HCT116 (cell line): ENCODE results near the gene BEND6.

ENCODE experiments used
- EZH2 ChIP-seq: fragments of 200-600 bp; sonication (generic); IDR thresholded peaks from 2 replicates; pipeline ENCODE4 v1.6.1; 2017; ENCODE audit warnings: antibody characterized with exemption, mixed run types
- JUND ChIP-seq: IDR thresholded peaks from 2 replicates; pipeline ENCODE4 v1.6.1; 2012
- POLR2A ChIP-seq: IDR thresholded peaks from 2 replicates; pipeline ENCODE4 v1.7.0; 2011; ENCODE audit warnings: borderline replicate concordance; ENCODE audit not compliant: insufficient read depth, insufficient read length; ENCODE audit errors: extremely low read depth
- POLR2AphosphoS5 ChIP-seq: IDR thresholded peaks from 2 replicates; pipeline ENCODE4 v1.6.1; 2011; ENCODE audit warnings: mild to moderate bottlenecking, low read depth, low read length, moderate library complexity
- TCF7L2 ChIP-seq: IDR thresholded peaks from 2 replicates; pipeline ENCODE4 v1.7.0; 2011; ENCODE audit warnings: borderline replicate concordance, inconsistent platforms; ENCODE audit not compliant: insufficient read depth, insufficient read length; ENCODE audit errors: extremely low read depth
- YY1 ChIP-seq: IDR thresholded peaks from 2 replicates; pipeline ENCODE4 v1.6.1; 2011; ENCODE audit warnings: low read length, low read depth, moderate library complexity, mild to moderate bottlenecking; ENCODE audit not compliant: insufficient replicate concordance; ENCODE audit errors: extremely low read depth
- ZFX ChIP-seq: fragments of 450-650 bp; IDR thresholded peaks from 2 replicates; pipeline ENCODE4 v1.6.1; 2017
- TF ChIP-seq, protein P1 (sequence below), 3 experiments: fragments of 200-600 bp in 1 of 3; sonication (generic) in 1 of 3; IDR thresholded peaks in 2 of 3; conservative IDR thresholded peaks in 1 of 3; 2 replicates each; pipeline ENCODE4 v1.5.1; 2012 to 2017; ENCODE audit warnings: low read depth in 2 of 3, low read length in 2 of 3, antibody characterized with exemption in 1 of 3, borderline replicate concordance in 1 of 3, control low read depth in 1 of 3, mild to moderate bottlenecking in 1 of 3, mixed read lengths in 1 of 3, mixed run types in 1 of 3, moderate library complexity in 1 of 3; ENCODE audit not compliant: insufficient read depth in 1 of 3
- TF ChIP-seq, protein P2 (sequence below): IDR thresholded peaks from 2 replicates; pipeline ENCODE4 v1.6.1; 2011; ENCODE audit warnings: mild to moderate bottlenecking, low read length, moderate library complexity; ENCODE audit not compliant: insufficient replicate concordance; ENCODE audit errors: extremely low read depth
- TF ChIP-seq, protein P3 (sequence below): IDR thresholded peaks from 2 replicates; pipeline ENCODE4 v1.6.1; 2012; ENCODE audit warnings: low read depth

DNA sequence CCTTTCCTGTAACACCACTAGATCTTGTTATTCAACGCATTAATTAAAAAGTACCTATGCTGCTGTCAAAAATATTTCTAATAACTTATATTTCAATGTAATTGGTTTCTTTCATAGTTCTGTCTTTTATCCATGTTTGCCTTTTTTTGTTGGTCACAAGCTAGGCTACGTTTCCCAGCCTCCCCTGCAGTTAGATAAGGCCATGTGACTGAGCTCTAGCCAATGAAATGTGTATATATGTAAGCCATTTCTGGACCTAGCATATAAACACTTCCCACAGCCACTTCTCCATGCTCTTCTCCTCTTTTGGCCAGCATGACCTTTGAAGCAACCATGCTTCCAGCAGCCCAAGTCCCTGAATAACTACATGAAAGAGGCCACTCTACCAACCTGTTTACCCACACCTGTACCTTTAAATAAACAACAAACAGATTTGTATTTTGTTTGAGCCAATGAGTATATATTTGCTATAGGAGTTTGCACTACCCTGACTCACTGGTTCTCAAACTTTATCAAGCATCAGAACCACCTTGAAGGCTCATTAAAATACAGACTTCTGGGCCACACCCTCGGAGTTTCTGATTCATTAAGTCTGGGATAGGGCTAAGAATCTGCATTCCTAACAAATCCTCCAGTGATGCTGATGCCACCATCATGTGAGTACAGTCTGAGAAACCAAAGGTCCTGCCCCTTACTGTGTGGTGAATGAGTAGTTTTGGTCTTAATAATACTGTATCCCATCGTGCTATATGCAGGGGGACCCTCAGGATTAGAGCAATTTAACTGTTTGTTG lies 45.6 kb upstream of the BEND6 start:
- TF ChIP-seq, protein P1, sequence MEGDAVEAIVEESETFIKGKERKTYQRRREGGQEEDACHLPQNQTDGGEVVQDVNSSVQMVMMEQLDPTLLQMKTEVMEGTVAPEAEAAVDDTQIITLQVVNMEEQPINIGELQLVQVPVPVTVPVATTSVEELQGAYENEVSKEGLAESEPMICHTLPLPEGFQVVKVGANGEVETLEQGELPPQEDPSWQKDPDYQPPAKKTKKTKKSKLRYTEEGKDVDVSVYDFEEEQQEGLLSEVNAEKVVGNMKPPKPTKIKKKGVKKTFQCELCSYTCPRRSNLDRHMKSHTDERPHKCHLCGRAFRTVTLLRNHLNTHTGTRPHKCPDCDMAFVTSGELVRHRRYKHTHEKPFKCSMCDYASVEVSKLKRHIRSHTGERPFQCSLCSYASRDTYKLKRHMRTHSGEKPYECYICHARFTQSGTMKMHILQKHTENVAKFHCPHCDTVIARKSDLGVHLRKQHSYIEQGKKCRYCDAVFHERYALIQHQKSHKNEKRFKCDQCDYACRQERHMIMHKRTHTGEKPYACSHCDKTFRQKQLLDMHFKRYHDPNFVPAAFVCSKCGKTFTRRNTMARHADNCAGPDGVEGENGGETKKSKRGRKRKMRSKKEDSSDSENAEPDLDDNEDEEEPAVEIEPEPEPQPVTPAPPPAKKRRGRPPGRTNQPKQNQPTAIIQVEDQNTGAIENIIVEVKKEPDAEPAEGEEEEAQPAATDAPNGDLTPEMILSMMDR (IDR thresholded peaks at IDR 0.05 in 2 of 3, conservative IDR thresholded peaks at IDR 0.05 in 1 of 3; ENCODE audit: borderline replicate concordance in 1 of 3, insufficient read depth in 1 of 3, low read depth in 2 of 3, low read length in 2 of 3), result no peak
- TF ChIP-seq YY1, result no peak
- TF ChIP-seq POLR2AphosphoS5, result no peak
- TF ChIP-seq, protein P2, sequence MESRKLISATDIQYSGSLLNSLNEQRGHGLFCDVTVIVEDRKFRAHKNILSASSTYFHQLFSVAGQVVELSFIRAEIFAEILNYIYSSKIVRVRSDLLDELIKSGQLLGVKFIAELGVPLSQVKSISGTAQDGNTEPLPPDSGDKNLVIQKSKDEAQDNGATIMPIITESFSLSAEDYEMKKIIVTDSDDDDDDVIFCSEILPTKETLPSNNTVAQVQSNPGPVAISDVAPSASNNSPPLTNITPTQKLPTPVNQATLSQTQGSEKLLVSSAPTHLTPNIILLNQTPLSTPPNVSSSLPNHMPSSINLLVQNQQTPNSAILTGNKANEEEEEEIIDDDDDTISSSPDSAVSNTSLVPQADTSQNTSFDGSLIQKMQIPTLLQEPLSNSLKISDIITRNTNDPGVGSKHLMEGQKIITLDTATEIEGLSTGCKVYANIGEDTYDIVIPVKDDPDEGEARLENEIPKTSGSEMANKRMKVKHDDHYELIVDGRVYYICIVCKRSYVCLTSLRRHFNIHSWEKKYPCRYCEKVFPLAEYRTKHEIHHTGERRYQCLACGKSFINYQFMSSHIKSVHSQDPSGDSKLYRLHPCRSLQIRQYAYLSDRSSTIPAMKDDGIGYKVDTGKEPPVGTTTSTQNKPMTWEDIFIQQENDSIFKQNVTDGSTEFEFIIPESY, result no peak
- no peak for TF ChIP-seq JUND
- TF ChIP-seq POLR2A, result no peak
- no peak for TF ChIP-seq EZH2
- TF ChIP-seq, protein P3, sequence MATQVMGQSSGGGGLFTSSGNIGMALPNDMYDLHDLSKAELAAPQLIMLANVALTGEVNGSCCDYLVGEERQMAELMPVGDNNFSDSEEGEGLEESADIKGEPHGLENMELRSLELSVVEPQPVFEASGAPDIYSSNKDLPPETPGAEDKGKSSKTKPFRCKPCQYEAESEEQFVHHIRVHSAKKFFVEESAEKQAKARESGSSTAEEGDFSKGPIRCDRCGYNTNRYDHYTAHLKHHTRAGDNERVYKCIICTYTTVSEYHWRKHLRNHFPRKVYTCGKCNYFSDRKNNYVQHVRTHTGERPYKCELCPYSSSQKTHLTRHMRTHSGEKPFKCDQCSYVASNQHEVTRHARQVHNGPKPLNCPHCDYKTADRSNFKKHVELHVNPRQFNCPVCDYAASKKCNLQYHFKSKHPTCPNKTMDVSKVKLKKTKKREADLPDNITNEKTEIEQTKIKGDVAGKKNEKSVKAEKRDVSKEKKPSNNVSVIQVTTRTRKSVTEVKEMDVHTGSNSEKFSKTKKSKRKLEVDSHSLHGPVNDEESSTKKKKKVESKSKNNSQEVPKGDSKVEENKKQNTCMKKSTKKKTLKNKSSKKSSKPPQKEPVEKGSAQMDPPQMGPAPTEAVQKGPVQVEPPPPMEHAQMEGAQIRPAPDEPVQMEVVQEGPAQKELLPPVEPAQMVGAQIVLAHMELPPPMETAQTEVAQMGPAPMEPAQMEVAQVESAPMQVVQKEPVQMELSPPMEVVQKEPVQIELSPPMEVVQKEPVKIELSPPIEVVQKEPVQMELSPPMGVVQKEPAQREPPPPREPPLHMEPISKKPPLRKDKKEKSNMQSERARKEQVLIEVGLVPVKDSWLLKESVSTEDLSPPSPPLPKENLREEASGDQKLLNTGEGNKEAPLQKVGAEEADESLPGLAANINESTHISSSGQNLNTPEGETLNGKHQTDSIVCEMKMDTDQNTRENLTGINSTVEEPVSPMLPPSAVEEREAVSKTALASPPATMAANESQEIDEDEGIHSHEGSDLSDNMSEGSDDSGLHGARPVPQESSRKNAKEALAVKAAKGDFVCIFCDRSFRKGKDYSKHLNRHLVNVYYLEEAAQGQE, result no peak
- no peak for TF ChIP-seq ZFX
- TF ChIP-seq TCF7L2, result no peak
